PC-9 (cell line): Measurements from ENCODE around the gene RASIP1.

Experiments used
- CTCF ChIP-seq: fragments of 200-600 bp; sonication (generic); conservative IDR thresholded peaks from 2 replicates; pipeline ENCODE4 v1.6.1; 2017; ENCODE audit warnings: mixed run types, antibody characterized with exemption, mild to moderate bottlenecking, moderate library complexity
- EZH2 ChIP-seq: fragments of 200-600 bp; sonication (generic); IDR thresholded peaks from 2 replicates; pipeline ENCODE4 v1.8.0; 2017; ENCODE audit warnings: antibody characterized with exemption, low read depth

GRCh38 chr19:48746110-48746509, 5.7 kb upstream of the RASIP1 start:
- no peak for TF ChIP-seq CTCF
- TF ChIP-seq EZH2: no peak
